Gastroesophageal sphincter (tissue), 4 donors: ENCODE data around the gene FGF14. TPM values are rescaled to one million over a fixed set of nuclear protein-coding genes. Genes with fewer than 3 reads are reported as not detected.
"Not testable (repeated sequence)": the region's sequence is repeated elsewhere in the genome, so short reads cannot be mapped to it uniquely, and the experiment has no call there.

Source experiments
- ATAC-seq: fragments of 150-250 bp; one replicate; pipeline ENCODE4 v1.9.1; 2016; ENCODE audit warnings: mild to moderate bottlenecking, moderate library complexity
- H3K27ac ChIP-seq, 4 donors: fragments of 200-600 bp; sonication (generic) in 3 of 4; 1 replicate in 3 of 4; 2 replicates in 1 of 4; pipeline ENCODE4 v1.5.1; 2016 to 2019
- H3K27me3 ChIP-seq: fragments of 200-600 bp; sonication (generic); one replicate; pipeline ENCODE4 v1.5.1; 2019
- H3K36me3 ChIP-seq, 2 donors: fragments of 200-600 bp; sonication (generic); one replicate each; pipeline ENCODE4 v1.5.1; 2019; ENCODE audit warnings: control low read depth in 1 of 2
- H3K4me1 ChIP-seq, 3 donors: fragments of 200-600 bp; sonication (generic); 1 replicate in 2 of 3; 2 replicates in 1 of 3; pipeline ENCODE4 v1.5.1; 2016 to 2019; ENCODE audit warnings: control low read depth in 2 of 3
- H3K4me3 ChIP-seq, 2 donors: fragments of 200-600 bp; sonication (generic); one replicate each; pipeline ENCODE4 v1.5.1; 2019; ENCODE audit warnings: mild to moderate bottlenecking in 1 of 2, moderate library complexity in 1 of 2
- H3K9me3 ChIP-seq, 3 donors: fragments of 200-600 bp; sonication (generic); one replicate each; pipeline ENCODE4 v1.5.1; 2017 to 2019; ENCODE audit warnings: control low read depth in 2 of 3
- EP300 ChIP-seq: sonication (generic); formaldehyde crosslinking; IDR thresholded peaks from one replicate; pipeline ENCODE4 v1.6.1; 2017; ENCODE audit warnings: antibody characterized with exemption, mild to moderate bottlenecking
- POLR2A ChIP-seq, 2 donors: fragments of 450-650 bp; IDR thresholded peaks; one replicate each; pipeline ENCODE4 v1.6.1; 2017; ENCODE audit warnings: antibody characterized with exemption in 2 of 2, mild to moderate bottlenecking in 2 of 2, moderate library complexity in 1 of 2
- POLR2AphosphoS5 ChIP-seq: sonication (generic); formaldehyde crosslinking; IDR thresholded peaks from one replicate; pipeline ENCODE4 v1.6.1; 2017; ENCODE audit warnings: antibody characterized with exemption
- WGBS, 2 donors: methylation state at CpG; one replicate each; pipeline ENCODE4 v1.1.5; 2018; ENCODE audit warnings: low coverage in 1 of 2; 5-methylcytosine and 5-hydroxymethylcytosine counted together
- total RNA-seq, 4 donors: library from RNA; depleted of rRNA; stranded (reverse); fragments of >200 nt; gene quantifications; one replicate each; pipeline ENCODE4 v1.1.0, GENCODE V29; 2016
- TF ChIP-seq, protein P1 (sequence below), 4 experiments: fragments of 200-600 bp in 2 of 4; fragments of 450-650 bp in 2 of 4; sonication (generic) in 1 of 4; IDR thresholded peaks; one replicate each; pipeline ENCODE4 v1.5.1; 2017 to 2019; ENCODE audit warnings: antibody characterized with exemption in 4 of 4, mild to moderate bottlenecking in 2 of 4, moderate library complexity in 2 of 4

FGF14 gene
- total RNA-seq, 4 donors from 2014 or later, result 0.31 to 2.0 (median 0.95) TPM

DNA sequence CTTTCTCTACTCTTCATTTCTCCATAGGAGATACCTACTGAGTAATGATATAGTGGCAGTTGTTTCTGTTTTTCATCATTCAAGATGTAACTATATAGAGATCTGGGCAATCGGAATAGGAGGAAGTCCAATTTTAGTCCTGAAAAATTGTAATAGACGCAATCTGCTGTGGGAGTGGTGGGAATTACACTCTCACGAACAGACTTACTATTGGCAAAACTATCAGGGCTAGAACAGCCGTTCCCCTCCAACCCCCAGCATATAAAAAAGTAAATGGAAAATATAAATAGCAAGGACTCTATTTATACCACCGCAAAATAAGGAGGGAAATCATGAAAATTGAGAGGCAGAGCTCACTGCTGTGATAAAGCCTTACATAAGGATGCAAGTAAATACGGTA is 330.1 kb downstream of the FGF14 start:
- Histone ChIP-seq H3K27ac (no peak overlapping the region), H3K36me3 (no peaks in the 10 kb centered on the region), H3K4me3 (no peak overlapping the region), H3K27me3 (no peaks in the 10 kb centered on the region), H3K9me3 (no peaks in the 10 kb centered on the region), H3K4me1 (no peaks in the 10 kb centered on the region)
- TF ChIP-seq EP300, result no peak
- no peak for TF ChIP-seq POLR2A (IDR thresholded peaks at IDR 0.05)
- no peak for TF ChIP-seq POLR2AphosphoS5
- TF ChIP-seq, protein P1, sequence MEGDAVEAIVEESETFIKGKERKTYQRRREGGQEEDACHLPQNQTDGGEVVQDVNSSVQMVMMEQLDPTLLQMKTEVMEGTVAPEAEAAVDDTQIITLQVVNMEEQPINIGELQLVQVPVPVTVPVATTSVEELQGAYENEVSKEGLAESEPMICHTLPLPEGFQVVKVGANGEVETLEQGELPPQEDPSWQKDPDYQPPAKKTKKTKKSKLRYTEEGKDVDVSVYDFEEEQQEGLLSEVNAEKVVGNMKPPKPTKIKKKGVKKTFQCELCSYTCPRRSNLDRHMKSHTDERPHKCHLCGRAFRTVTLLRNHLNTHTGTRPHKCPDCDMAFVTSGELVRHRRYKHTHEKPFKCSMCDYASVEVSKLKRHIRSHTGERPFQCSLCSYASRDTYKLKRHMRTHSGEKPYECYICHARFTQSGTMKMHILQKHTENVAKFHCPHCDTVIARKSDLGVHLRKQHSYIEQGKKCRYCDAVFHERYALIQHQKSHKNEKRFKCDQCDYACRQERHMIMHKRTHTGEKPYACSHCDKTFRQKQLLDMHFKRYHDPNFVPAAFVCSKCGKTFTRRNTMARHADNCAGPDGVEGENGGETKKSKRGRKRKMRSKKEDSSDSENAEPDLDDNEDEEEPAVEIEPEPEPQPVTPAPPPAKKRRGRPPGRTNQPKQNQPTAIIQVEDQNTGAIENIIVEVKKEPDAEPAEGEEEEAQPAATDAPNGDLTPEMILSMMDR (IDR thresholded peaks at IDR 0.05), result no peak
- WGBS, 2 donors, result 66 to 78% methylated on average over 5 of the region's 6 CpGs
- no peak for ATAC-seq

DNA sequence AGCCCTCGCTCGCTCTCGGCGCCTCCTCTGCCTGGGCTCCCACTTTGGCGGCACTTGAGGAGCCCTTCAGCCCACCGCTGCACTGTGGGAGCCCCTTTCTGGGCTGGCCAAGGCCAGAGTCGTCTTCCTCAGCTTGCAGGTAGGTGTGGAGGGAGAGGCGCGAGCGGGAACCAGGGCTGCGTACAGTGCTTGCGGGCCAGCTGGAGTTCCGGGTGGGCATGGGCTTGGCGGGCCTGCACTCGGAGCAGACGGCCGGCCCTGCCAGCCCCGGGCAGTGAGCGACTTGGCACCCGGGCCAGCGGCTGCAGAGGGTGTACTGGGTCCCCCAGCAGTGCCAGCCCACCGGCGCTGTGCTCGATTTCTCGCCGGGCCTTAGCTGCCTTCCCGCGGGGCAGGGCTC is 333.5 kb downstream of the FGF14 start:
- not testable (repeated sequence) for H3K36me3 ChIP-seq, H3K4me1 ChIP-seq, ATAC-seq, H3K27ac ChIP-seq, H3K9me3 ChIP-seq, H3K27me3 ChIP-seq, H3K4me3 ChIP-seq
- WGBS, 2 donors, result 94 to 100% methylated on average over 4 to 6 of the region's 28 CpGs

DNA sequence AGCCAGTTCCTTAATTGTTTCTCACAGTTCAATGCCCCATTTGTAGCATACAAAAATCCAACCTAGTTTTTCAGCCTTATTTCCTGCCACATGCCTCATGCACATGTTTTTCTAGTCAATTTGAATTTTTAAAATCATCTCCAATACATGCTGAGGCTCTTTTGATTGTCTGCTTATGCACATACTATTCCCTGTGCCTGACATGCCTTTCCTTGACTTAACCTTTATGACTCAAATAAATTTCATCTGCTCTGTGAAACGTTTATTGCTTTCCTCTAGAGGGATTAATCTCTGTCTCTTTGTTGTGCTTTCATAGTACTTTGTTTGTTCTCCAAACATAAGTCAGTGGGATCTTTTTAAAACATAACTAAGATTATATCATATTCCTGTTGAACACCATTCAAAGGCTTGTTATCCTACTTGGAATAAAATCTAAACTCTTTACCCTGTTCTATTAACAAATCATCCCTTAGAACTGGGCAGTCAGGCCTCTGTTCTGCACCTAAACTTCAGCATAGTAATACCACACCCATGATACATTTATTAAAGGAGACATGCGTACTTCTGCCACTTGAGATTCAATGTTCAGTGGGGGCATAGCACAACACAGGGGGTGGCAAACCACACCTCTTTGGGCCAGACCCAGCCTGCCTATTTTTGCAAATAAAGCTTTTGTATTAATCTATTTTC is 346.6 kb downstream of the FGF14 start:
- H3K36me3 ChIP-seq, result no peaks in the 10 kb centered on the region
- peaks cover 0 to 28% (median 0%) of the 10 kb centered on the region in 3 donors for H3K9me3 ChIP-seq
- WGBS, 2 donors, result 0 to 18% methylated on average over 1 of the region's 2 CpGs
- no peak for ATAC-seq
- no peaks in the 10 kb centered on the region for H3K4me1 ChIP-seq
- no peak overlapping the region for H3K4me3 ChIP-seq
- H3K27ac ChIP-seq, result no peak overlapping the region
- TF ChIP-seq POLR2AphosphoS5 (no peak), POLR2A (IDR thresholded peaks at IDR 0.05) (no peak), EP300 (no peak)
- TF ChIP-seq, protein P1 (IDR thresholded peaks at IDR 0.05), result no peak
- H3K27me3 ChIP-seq, result no peaks in the 10 kb centered on the region

DNA sequence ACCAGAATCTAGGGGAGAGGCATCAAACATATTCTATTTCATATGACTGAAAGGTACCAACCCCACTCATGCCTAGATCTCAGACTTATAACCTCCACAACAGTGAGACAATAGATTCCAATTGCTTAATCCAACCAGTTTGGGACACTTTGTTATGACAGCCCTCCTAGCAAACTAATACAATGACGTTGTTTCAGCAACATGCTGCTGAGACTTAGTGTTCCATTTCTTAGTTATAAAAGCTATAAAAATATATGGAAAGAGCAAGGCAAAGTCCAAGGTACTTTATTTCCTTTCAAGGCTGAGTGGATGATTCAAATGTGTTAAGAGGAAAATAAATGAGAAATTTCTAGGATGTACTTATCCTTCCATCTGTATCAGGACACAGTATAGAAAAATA is 352.0 kb downstream of the FGF14 start:
- WGBS, 2 donors, result 74 to 86% methylated on average over 1 of the region's 1 CpG
- TF ChIP-seq EP300 (no peak), POLR2AphosphoS5 (no peak)

DNA sequence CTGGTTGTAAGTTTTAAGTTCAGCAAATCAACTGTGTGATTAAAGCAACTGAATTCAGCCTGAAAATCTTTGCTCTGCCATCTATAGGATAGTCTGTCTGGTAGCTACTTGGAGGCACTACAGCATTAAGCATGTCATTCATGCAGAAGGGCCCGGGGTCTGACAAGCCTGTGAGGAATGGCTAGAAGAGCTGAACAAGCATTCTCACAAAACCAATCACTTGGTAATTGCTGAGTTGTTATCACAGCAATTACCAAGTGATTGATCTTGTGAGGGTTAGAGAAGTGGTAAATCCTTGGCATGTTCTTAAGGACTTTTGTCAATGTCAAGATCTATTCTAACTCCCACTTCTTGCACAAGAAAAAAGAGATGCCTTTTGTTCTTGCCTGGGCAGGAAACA is 356.1 kb downstream of the FGF14 start:
- WGBS, 2 donors, result 40% methylated on average over 1 of the region's 1 CpG; no CpG with 5 or more reads in 1 of the 2 donors
- TF ChIP-seq, protein P1 (IDR thresholded peaks at IDR 0.05), result no peak
- TF ChIP-seq POLR2AphosphoS5, result no peak
- TF ChIP-seq POLR2A (IDR thresholded peaks at IDR 0.05), result no peak
- no peak for TF ChIP-seq EP300

More for the DNA sequence above, 352.0 kb downstream of the FGF14 start:
- H3K36me3 ChIP-seq, result no peaks in the 10 kb centered on the region
- H3K27me3 ChIP-seq, result no peaks in the 10 kb centered on the region
- no peak overlapping the region for H3K27ac ChIP-seq
- no peak overlapping the region for H3K4me3 ChIP-seq
- no peak for ATAC-seq
- no peaks in the 10 kb centered on the region for H3K4me1 ChIP-seq
- H3K9me3 ChIP-seq, result peaks cover 0 to 28% (median 0%) of the 10 kb centered on the region in 3 donors

DNA sequence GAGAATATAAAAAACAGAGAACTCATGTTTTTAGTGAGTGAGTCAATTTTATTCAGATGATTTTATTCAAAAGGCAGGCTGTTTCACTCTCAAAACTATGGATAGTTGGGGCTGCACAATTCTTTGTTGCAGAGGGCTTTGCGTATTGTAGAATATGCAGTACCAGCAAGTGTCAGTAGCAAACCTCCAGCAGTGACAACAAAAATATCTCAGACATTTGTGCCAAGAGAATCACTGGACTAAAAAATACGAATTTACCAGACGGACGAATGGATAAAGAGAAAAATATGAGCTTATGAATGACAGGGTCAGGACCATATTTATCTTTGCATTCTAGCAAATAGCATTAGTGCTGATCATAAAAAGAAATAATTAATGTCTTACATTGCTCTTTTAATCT is 359.1 kb downstream of the FGF14 start:
- peak overlapping the region in 1 of 4 donors; percentile 8 for H3K27ac ChIP-seq

More for the DNA sequence above, 356.1 kb downstream of the FGF14 start:
- Histone ChIP-seq H3K4me1 (peaks cover 0 to 24% (median 4%) of the 10 kb centered on the region in 3 donors), H3K27ac (no peak overlapping the region), H3K27me3 (no peaks in the 10 kb centered on the region), H3K4me3 (no peak overlapping the region), H3K36me3 (no peaks in the 10 kb centered on the region), H3K9me3 (no peaks in the 10 kb centered on the region)
- no peak for ATAC-seq

More for the DNA sequence above, 359.1 kb downstream of the FGF14 start:
- no peak for ATAC-seq
- Histone ChIP-seq H3K9me3 (no peaks in the 10 kb centered on the region), H3K36me3 (no peaks in the 10 kb centered on the region), H3K4me1 (peaks cover 0 to 24% (median 4%) of the 10 kb centered on the region in 3 donors), H3K27me3 (no peaks in the 10 kb centered on the region), H3K4me3 (no peak overlapping the region)
- 22 to 46% methylated on average over 4 of the region's 4 CpGs for WGBS, 2 donors
- TF ChIP-seq POLR2A (IDR thresholded peaks at IDR 0.05) (no peak), POLR2AphosphoS5 (no peak), EP300 (no peak)
- TF ChIP-seq, protein P1 (IDR thresholded peaks at IDR 0.05), result no peak
